GM21717 (cell line): Measurements from ENCODE around the gene METTL15.
"Not testable (repeated sequence)": the region's sequence is repeated elsewhere in the genome, so short reads cannot be mapped to it uniquely, and the experiment has no call there.

ENCODE experiments used
- ATAC-seq: cut with Tn5 transposase; IDR thresholded peaks from one replicate; pipeline ENCODE4 v1.9.1; 2021; ENCODE audit warnings: mild to moderate bottlenecking, moderate library complexity; ENCODE audit not compliant: unreplicated experiment

METTL15 gene

DNA sequence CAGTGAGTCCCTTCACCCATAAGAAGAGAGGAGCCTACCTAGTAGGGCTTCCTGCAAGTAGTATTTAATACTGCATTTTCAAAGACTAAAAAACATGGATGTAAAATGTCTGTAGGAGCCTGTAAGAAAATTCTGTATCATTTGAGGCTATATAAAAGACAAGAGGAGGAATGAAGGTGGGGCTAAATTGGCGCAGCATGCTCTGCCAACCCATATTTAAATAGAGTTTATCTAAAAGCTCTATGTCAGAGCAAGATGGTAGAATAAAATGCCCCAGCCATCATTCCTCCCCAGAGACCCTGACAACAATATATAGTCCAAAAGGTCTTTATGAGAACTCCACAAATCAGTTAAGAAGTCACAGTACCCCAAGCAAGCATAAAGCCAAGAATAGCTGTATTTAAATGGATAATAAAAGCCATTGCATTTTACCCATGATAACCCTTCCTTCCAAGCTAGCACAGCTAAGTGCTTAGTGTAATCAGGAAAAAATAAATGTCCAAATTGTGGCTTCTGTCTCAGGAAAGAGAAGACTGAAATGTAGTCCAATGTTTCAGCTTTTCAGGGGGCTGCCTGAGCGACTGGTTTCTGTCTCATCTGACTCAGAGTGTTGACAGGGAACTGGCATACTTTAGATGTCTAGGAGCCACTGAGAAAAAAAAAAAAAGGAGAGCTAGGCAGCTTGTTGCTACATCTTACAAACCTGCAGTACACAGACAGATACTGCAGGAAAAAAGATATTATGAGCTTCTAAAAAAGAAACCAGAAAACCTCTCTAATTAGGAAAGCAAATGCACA is 258.6 kb downstream of the METTL15 start:
- ATAC-seq = no peak

GRCh38 chr11:28378095-28378494 is 269.9 kb downstream of the METTL15 start:
- not testable (repeated sequence) for ATAC-seq
